ENCODE results near the gene KCTD16.

The KCTD16 gene

GRCh38 chr5:144135113-144135762 lies 35.4 kb upstream of the KCTD16 start:
- H3K4me3 ChIP-seq (ENCODE audit: low read depth, low read length) = no peak overlapping the region
- H3K9me3 ChIP-seq (ENCODE audit: severe bottlenecking) = no peaks in the 10 kb centered on the region
- H3K27ac ChIP-seq = no peak overlapping the region
- no peak for TF ChIP-seq CTCF (IDR thresholded peaks at IDR 0.05; ENCODE audit: low read depth, low read length)
- H3K27me3 ChIP-seq (ENCODE audit: insufficient read depth, low read depth, severe bottlenecking) = no peaks in the 10 kb centered on the region
- H3K36me3 ChIP-seq = no peaks in the 10 kb centered on the region
- DNase-seq = no peak

GRCh38 chr5:144139586-144139985 lies 31.1 kb upstream of the KCTD16 start:
- no peak overlapping the region for H3K4me3 ChIP-seq (ENCODE audit: low read depth, low read length)
- no peaks in the 10 kb centered on the region for H3K9me3 ChIP-seq (ENCODE audit: severe bottlenecking)
- no peak; the same call in 1 of the 2 replicates for TF ChIP-seq CTCF (IDR thresholded peaks at IDR 0.05; ENCODE audit: low read depth, low read length)
- H3K27ac ChIP-seq = no peak overlapping the region
- DNase-seq = no peak
- no peaks in the 10 kb centered on the region for H3K27me3 ChIP-seq (ENCODE audit: insufficient read depth, low read depth, severe bottlenecking)
- H3K36me3 ChIP-seq = no peaks in the 10 kb centered on the region

- no peaks in the 10 kb centered on the region for H3K9me3 ChIP-seq (ENCODE audit: severe bottlenecking)
- no peak overlapping the region for H3K27ac ChIP-seq
- no peaks in the 10 kb centered on the region for H3K36me3 ChIP-seq
- no peak overlapping the region for H3K4me3 ChIP-seq (ENCODE audit: low read depth, low read length)
- H3K27me3 ChIP-seq (ENCODE audit: insufficient read depth, low read depth, severe bottlenecking) = no peaks in the 10 kb centered on the region
- no peak for TF ChIP-seq CTCF (IDR thresholded peaks at IDR 0.05; ENCODE audit: low read depth, low read length)
- DNase-seq = no peak
Measured at GRCh38 chr5:144141585-144141984, 29.1 kb upstream of the KCTD16 start.

- DNase-seq = no peak
Measured at GRCh38 chr5:144142139-144142823, 28.4 kb upstream of the KCTD16 start.

GRCh38 chr5:144142824-144143162 lies 27.9 kb upstream of the KCTD16 start:
- no peak overlapping the region for H3K4me3 ChIP-seq (ENCODE audit: low read depth, low read length)
- H3K36me3 ChIP-seq = no peaks in the 10 kb centered on the region
- no peak for DNase-seq
- TF ChIP-seq CTCF (IDR thresholded peaks at IDR 0.05; ENCODE audit: low read depth, low read length) = no peak
- no peaks in the 10 kb centered on the region for H3K27me3 ChIP-seq (ENCODE audit: insufficient read depth, low read depth, severe bottlenecking)
- H3K27ac ChIP-seq = no peak overlapping the region
- no peaks in the 10 kb centered on the region for H3K9me3 ChIP-seq (ENCODE audit: severe bottlenecking)

More at GRCh38 chr5:144142139-144142823, 28.4 kb upstream of the KCTD16 start:
- H3K27me3 ChIP-seq (ENCODE audit: insufficient read depth, low read depth, severe bottlenecking) = no peaks in the 10 kb centered on the region
- H3K9me3 ChIP-seq (ENCODE audit: severe bottlenecking) = no peaks in the 10 kb centered on the region
- H3K27ac ChIP-seq = no peak overlapping the region
- no peak overlapping the region for H3K4me3 ChIP-seq (ENCODE audit: low read depth, low read length)
- TF ChIP-seq CTCF (IDR thresholded peaks at IDR 0.05; ENCODE audit: low read depth, low read length) = peak; percentile 56
- H3K36me3 ChIP-seq = no peaks in the 10 kb centered on the region
